Peyer's patch (tissue), 4 donors: Measurements from ENCODE around the gene HSPG2.

Experiments used
- CTCF ChIP-seq, 6 experiments: fragments of 450-650 bp in 4 of 6; fragments of 200-600 bp in 2 of 6; sonication (generic) in 1 of 6; IDR thresholded peaks; one replicate each; pipeline ENCODE4 v1.5.1; 2017 to 2019; ENCODE audit warnings: antibody characterized with exemption in 6 of 6, mild to moderate bottlenecking in 3 of 6, moderate library complexity in 1 of 6
- POLR2A ChIP-seq, 2 donors: fragments of 450-650 bp; IDR thresholded peaks; one replicate each; pipeline ENCODE4 v1.5.1; 2017; ENCODE audit warnings: antibody characterized with exemption in 2 of 2, mild to moderate bottlenecking in 2 of 2, moderate library complexity in 2 of 2

GRCh38 chr1:21841852-21842466 lies 95.2 kb downstream of the HSPG2 start:
- TF ChIP-seq CTCF (IDR thresholded peaks at IDR 0.05) (no peak), POLR2A (IDR thresholded peaks at IDR 0.05) (no peak)
